LNCAP (cell line): ENCODE results near the gene DNAJC7.

ENCODE experiments used
- TF ChIP-seq, protein P1 (sequence below): fragments of 450-650 bp; IDR thresholded peaks from 2 replicates; pipeline ENCODE4 v1.5.1; 2017; ENCODE audit warnings: mild to moderate bottlenecking

DNAJC7 gene, protein sequence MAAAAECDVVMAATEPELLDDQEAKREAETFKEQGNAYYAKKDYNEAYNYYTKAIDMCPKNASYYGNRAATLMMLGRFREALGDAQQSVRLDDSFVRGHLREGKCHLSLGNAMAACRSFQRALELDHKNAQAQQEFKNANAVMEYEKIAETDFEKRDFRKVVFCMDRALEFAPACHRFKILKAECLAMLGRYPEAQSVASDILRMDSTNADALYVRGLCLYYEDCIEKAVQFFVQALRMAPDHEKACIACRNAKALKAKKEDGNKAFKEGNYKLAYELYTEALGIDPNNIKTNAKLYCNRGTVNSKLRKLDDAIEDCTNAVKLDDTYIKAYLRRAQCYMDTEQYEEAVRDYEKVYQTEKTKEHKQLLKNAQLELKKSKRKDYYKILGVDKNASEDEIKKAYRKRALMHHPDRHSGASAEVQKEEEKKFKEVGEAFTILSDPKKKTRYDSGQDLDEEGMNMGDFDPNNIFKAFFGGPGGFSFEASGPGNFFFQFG

DNA sequence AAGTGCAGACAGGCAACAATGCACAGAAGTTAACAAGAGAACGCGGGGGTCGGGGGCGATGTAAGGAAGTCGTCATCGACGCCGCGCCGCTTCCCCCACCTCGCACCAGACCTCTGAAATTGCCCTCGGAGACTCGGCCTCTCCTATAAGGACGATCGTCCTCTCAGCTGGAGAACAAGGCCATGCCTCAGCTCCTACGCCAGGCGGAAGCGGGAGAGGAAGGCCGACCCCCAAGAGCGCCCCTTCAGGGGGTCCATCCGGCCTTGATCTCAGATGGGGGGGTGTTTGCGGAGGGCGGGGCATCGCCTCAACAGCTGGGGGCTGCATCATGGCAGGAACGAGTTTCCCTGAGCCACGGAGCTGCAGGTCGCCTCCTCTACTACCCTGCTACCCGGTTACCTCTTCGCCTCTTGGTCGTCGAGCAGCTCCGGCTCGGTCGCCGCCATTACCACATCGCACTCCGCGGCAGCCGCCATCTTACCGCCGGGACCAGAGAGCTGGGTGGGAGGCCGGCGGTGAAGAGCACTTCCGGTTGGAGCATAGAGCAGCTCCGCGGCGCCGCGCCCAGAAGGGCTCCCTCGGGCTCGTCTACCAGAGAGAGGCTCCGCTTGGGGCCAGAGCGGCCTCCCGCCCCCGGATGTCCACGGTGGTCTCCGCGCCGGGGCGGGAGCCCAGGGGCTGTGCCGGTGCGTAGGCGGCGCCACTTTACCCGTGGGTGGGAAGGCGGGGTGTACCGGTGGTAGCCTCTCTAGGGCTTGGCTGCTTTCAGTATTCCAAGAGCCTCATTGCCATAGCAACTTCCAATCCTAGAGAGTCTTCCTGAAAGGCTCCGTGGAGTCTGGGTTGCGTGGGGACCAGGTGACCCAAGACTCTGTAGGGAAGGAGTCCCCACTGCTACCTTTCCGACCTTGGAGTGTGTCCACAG is at the start of gene DNAJC7:
Gene DNAJC7 (minus strand): TSS at position 499 of the 925 bp plus-strand sequence. CDS start 23 bp downstream, at position 476.
- TF ChIP-seq, protein P1, sequence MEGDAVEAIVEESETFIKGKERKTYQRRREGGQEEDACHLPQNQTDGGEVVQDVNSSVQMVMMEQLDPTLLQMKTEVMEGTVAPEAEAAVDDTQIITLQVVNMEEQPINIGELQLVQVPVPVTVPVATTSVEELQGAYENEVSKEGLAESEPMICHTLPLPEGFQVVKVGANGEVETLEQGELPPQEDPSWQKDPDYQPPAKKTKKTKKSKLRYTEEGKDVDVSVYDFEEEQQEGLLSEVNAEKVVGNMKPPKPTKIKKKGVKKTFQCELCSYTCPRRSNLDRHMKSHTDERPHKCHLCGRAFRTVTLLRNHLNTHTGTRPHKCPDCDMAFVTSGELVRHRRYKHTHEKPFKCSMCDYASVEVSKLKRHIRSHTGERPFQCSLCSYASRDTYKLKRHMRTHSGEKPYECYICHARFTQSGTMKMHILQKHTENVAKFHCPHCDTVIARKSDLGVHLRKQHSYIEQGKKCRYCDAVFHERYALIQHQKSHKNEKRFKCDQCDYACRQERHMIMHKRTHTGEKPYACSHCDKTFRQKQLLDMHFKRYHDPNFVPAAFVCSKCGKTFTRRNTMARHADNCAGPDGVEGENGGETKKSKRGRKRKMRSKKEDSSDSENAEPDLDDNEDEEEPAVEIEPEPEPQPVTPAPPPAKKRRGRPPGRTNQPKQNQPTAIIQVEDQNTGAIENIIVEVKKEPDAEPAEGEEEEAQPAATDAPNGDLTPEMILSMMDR = no peak

DNA sequence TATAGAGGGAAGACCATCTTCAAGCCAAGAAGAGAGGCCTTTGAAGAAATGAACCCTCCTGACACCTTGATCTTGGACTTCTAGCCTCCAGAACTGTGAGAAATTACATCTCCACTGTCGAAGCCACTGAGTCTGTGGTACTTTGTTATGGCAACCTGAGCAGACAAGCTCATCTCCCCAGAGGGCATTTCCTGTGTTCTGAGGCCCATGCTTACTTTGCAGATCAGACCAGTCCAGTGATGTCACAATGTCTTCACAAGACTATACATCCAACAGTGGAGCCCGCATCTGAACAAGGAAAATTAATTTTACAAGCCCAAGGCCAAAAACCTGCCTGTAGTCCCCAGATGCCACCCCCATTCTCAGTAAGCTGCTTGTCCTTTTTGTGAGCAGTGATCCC is 48.0 kb upstream of the DNAJC7 start:
- TF ChIP-seq, protein P1 = no peak

DNA sequence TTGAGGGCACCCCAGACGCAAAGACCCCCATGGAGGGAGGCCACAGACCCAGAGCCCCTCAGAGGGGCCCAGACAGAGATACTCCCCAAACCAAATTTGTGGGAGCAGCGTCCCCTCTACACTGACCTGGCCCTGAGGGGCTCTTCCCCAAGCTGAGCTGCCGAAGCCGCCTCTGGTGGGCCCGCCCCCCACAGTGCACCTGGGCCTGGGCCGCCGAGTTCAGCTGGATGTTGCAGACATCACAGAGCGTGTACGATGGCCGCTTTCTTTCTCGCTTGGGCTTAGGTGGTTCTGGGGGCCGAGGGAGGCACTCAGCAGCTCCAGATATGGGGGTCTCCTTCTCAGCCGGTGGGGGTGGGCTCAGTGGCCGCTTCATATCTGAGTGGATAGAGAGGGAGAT is 45.4 kb upstream of the DNAJC7 start:
- TF ChIP-seq, protein P1 = no peak

DNA sequence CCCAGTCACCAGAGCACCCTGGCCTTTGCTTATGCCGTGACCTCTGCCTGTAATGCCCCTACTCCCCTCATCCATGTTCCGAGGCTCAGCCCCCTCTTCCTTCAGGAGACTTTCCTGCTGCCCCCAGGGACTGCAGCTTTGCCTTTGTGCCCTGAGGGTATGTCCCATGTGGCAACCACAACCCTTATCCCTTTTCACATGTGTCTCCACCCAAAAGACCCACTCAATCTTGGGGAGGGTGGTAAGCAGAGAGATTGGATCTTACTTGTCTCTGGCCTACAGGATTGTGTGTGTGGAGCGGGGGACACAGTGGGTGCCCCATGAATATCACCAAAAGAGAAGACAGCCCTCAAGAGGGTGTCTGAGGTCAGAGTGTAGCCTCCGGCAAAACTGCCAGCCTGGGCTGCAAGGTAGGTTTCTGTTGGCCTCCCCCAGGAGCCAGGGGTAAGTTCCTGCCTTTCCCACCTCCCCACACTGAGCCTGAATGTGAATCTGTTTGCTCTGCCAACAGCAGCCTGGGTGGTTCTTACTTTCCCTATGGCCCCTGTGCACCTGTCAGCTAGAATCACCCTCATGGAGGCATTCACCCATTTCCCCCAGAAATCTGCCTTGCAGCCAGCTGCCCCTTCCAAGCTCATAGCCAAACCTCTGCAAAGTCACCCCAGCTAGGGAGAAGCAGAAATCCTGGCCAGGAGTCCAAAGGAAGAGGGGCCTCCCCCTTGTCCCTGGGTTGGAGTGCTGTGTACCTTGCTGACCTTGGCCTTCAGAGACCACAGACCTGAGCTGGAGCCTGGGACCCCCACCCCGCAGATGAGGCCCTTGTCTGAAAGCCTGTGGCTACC is 44.6 kb upstream of the DNAJC7 start:
- TF ChIP-seq, protein P1 = no peak

DNA sequence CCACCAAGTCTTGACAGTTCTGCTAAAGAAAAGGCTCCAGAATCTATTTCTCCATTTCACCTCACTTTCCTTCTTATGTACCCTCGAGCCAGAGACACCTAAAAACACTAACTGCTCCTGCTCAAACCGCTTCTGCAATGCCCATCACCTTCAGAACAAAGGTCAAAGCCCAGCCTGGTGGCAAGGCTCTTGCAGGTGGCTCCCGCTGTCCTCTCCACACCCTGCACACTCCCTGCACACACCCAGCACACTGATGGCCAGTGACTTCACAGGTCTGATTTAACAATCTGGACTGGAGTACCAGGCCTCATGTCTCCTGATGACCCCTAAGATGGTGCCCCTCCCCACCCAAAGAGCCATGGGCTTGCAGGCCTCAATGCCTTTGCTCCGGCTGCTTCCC is 43.0 kb upstream of the DNAJC7 start:
- TF ChIP-seq, protein P1 = no peak

DNA sequence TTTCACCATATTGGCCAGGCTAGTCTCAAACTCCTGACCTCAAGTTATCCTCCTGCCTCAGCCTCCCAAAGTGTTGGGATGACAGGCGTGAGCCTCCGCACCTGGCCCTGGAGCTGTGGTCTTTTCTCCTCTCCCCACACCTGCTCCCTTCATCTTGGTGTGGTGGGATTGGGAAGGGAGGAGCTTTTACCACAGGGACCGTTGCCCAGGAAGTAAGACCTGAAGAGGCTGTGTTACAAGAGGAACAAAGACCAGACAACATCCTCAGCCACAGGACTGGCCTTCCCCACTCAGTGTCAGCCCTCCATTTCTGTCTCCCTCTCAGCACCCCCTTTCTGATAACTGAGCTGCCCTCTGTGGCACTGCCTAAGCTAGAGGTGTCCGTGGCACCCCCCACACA is 42.6 kb upstream of the DNAJC7 start:
- TF ChIP-seq, protein P1 = no peak

DNA sequence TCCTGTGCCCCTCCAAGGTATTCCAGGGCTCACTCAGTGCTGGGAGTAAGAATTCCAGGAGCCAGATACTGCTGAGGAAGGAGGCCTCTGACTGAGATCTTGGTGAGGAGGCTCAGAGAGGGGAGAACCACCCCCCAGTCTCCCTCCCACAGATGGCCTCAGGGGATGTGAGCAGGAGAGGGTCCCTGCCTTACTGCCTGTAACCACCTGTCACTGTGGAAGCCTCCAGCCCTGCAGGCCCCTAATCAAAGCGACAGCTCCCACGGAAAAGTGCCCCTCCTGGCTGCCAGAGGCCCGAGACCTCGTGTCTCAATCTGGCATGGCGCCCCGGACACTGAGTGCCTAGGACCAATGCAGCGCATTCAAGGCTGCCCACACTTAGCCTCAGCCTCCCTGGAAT is 40.8 kb upstream of the DNAJC7 start:
- TF ChIP-seq, protein P1 = no peak
